ENCODE data around the gene TANC1. TPM values are rescaled to one million over a fixed set of nuclear protein-coding genes. Genes with fewer than 3 reads are reported as not detected.
A peak's percentile ranks its signal among the peaks of the same experiment; 100 is the strongest.

TANC1 gene
- total RNA-seq, 4 donors from 2014 or later, result 34.5 to 125 (median 47.0) TPM

DNA sequence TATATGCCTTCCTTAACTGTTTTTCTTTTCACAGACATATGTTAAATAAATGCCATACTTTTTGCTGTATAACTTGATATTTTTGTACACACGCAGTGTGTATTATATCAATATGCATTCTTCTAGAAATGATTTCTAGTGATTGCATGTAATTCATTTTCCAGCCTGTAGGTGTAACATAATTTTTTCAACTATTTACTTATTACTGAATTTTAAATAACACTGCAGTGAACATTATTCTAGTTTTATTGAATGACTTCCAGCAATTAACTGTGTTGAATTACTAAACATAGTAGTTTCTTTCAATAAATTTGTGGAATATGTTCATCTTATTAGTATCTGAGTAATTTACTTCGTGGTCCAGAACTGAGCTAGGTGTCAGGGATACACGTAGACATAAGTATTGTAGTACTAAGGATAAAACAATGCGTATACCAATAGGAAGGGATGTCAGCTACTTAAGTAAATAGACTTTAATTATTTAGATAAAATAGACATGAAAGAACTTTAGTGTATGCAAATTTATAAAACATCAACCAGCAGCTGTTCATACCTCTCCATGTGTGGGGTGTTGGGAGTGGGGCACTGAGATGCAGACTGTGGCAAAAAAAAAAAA is 28.0 kb downstream of the TANC1 start:
- Histone ChIP-seq H3K4me1 (peaks cover 0 to 49% (median 31%) of the 10 kb centered on the region in 4 donors), H3K4me3 (no peak overlapping the region), H3K36me3 (no peaks in the 10 kb centered on the region), H3K27me3 (no peaks in the 10 kb centered on the region), H3K27ac (peak overlapping the region in 1 of 4 donors; percentile 29), H3K9me3 (no peaks in the 10 kb centered on the region)
- 75 to 82% methylated on average over 4 of the region's 4 CpGs for WGBS, 2 donors (ENCODE audit: low coverage in 1 of 2)
- intact Hi-C loops (cut with DNase I; ENCODE audit: low total_unique reads) (no loop called here), in situ Hi-C loops (cut with MboI; ENCODE audit: low pct_ligation_motif_present in 1 of 4, low pct_unique_long_range_greater_than_20kb in 1 of 4, low sequenced_read_pairs in 3 of 4) (no loop called here)
- TF ChIP-seq, protein P1, sequence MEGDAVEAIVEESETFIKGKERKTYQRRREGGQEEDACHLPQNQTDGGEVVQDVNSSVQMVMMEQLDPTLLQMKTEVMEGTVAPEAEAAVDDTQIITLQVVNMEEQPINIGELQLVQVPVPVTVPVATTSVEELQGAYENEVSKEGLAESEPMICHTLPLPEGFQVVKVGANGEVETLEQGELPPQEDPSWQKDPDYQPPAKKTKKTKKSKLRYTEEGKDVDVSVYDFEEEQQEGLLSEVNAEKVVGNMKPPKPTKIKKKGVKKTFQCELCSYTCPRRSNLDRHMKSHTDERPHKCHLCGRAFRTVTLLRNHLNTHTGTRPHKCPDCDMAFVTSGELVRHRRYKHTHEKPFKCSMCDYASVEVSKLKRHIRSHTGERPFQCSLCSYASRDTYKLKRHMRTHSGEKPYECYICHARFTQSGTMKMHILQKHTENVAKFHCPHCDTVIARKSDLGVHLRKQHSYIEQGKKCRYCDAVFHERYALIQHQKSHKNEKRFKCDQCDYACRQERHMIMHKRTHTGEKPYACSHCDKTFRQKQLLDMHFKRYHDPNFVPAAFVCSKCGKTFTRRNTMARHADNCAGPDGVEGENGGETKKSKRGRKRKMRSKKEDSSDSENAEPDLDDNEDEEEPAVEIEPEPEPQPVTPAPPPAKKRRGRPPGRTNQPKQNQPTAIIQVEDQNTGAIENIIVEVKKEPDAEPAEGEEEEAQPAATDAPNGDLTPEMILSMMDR (IDR thresholded peaks at IDR 0.05), result peak; percentile 28 to 53 (median 36)
- TF ChIP-seq POLR2AphosphoS5 (IDR thresholded peaks at IDR 0.05), result no peak
- no peak for DNase-seq

- DNase-seq, result no peak
- in situ Hi-C loops (cut with MboI; ENCODE audit: low pct_ligation_motif_present in 1 of 4, low pct_unique_long_range_greater_than_20kb in 1 of 4, low sequenced_read_pairs in 3 of 4), result no loop called here
- H3K27ac ChIP-seq, result peak overlapping the region in 1 of 4 donors; percentile 29
These were observed 28.8 kb downstream of the TANC1 start for GRCh38 chr2:158997037-158997790.

DNA sequence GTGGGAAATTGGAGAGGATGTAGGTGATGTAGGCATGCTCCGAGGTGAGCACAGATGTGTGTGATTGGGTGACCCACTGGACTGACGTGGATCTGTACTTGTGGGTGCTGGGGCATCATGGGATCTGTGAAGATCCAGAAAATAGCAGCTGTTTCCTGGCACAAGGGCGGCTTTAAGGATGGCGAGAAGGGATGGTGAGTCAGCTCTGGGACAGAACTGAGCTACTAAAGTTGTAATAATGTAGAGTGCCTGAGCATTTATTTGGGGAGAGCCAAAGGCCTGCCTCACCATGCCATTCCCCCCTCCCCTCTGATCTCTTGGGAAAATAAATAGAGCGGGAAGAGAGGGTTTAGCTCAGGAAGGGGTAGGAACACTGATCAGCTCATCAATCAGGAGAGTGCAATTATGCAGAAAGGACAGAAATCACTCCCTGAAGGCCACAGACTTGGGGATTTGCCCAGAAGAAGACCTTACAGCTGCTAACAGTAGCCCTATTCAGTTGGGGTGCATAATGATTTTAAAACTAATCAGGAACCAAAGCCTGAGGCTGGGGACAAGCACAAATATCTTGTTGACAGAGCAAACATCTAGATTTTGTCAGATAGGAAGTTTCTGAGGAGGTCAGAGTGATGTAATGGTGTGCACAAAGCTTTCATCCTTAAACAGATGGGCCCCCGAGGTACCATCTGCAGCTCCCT is 30.3 kb downstream of the TANC1 start:
- no peaks in the 10 kb centered on the region for H3K9me3 ChIP-seq
- in situ Hi-C loops (cut with MboI; ENCODE audit: low pct_ligation_motif_present in 1 of 4, low pct_unique_long_range_greater_than_20kb in 1 of 4, low sequenced_read_pairs in 3 of 4) (no loop called here), intact Hi-C loops (cut with DNase I; ENCODE audit: low total_unique reads) (no loop called here)
- WGBS, 2 donors (ENCODE audit: low coverage in 1 of 2), result 70% methylated on average over 6 of the region's 6 CpGs
- no peaks in the 10 kb centered on the region for H3K27me3 ChIP-seq
- peak overlapping the region in 3 of 4 donors; percentile 3 to 24 (median 8) for H3K27ac ChIP-seq
- H3K4me3 ChIP-seq, result no peak overlapping the region
- no peaks in the 10 kb centered on the region for H3K36me3 ChIP-seq
- peaks cover 0 to 49% (median 31%) of the 10 kb centered on the region in 4 donors for H3K4me1 ChIP-seq
- no peak for TF ChIP-seq POLR2AphosphoS5 (IDR thresholded peaks at IDR 0.05)
- TF ChIP-seq, protein P1 (IDR thresholded peaks at IDR 0.05), result no peak
- no peak for TF ChIP-seq EP300 (IDR thresholded peaks at IDR 0.05; ENCODE audit: low read depth)
- no peak for TF ChIP-seq POLR2A (IDR thresholded peaks at IDR 0.05)
- no peak for DNase-seq

More at GRCh38 chr2:158997037-158997790, 28.8 kb downstream of the TANC1 start:
- 38% methylated on average over 3 to 4 of the region's 4 CpGs for WGBS, 2 donors (ENCODE audit: low coverage in 1 of 2)
- TF ChIP-seq, protein P1 (IDR thresholded peaks at IDR 0.05), result no peak
- no peak for TF ChIP-seq POLR2AphosphoS5 (IDR thresholded peaks at IDR 0.05)
- no peak for TF ChIP-seq EP300 (IDR thresholded peaks at IDR 0.05; ENCODE audit: low read depth)
- TF ChIP-seq POLR2A (IDR thresholded peaks at IDR 0.05), result no peak
- Histone ChIP-seq H3K4me1 (peaks cover 0 to 49% (median 31%) of the 10 kb centered on the region in 4 donors), H3K27me3 (no peaks in the 10 kb centered on the region), H3K4me3 (no peak overlapping the region), H3K9me3 (no peaks in the 10 kb centered on the region), H3K36me3 (no peaks in the 10 kb centered on the region)
- intact Hi-C loops (cut with DNase I; ENCODE audit: low total_unique reads), result no loop called here

DNA sequence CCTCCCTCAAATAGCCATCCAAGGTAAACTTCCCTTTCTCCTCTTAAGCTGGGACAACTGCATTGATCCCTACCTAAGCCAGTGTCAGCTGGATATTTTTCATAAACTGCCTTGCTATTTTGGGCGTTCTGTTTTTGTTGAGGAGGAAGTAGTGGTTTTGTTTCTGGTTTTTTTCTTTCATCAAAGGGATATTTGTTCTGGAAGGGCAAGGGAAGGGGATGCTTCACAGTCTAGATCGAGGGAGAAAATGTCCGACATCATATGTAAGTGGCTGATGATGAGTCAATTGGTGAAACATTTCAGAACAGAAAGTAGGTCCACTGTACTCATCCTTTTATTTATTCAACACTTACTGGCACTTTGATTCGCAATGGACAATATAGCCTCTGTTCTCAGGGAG is 31.0 kb downstream of the TANC1 start:
- Histone ChIP-seq H3K27ac (peak overlapping the region in 2 of 4 donors; percentile 8 to 24), H3K27me3 (no peaks in the 10 kb centered on the region), H3K4me1 (peaks cover 0 to 43% (median 29%) of the 10 kb centered on the region in 4 donors), H3K4me3 (no peak overlapping the region), H3K9me3 (no peaks in the 10 kb centered on the region), H3K36me3 (no peaks in the 10 kb centered on the region)
- DNase-seq, result no peak
- TF ChIP-seq POLR2A (IDR thresholded peaks at IDR 0.05) (no peak), POLR2AphosphoS5 (IDR thresholded peaks at IDR 0.05) (no peak), EP300 (IDR thresholded peaks at IDR 0.05; ENCODE audit: low read depth) (no peak)
- TF ChIP-seq, protein P1 (IDR thresholded peaks at IDR 0.05), result no peak
- intact Hi-C loops (cut with DNase I; ENCODE audit: low total_unique reads) (no loop called here), in situ Hi-C loops (cut with MboI; ENCODE audit: low pct_ligation_motif_present in 1 of 4, low pct_unique_long_range_greater_than_20kb in 1 of 4, low sequenced_read_pairs in 3 of 4) (no loop called here)
- 64 to 70% methylated on average over 4 of the region's 4 CpGs for WGBS, 2 donors (ENCODE audit: low coverage in 1 of 2)

All from transverse colon (tissue), 4 donors.